HG03457 (cell line): ENCODE data around the gene CFAP54.
"Not testable (repeated sequence)": the region's sequence is repeated elsewhere in the genome, so short reads cannot be mapped to it uniquely, and the experiment has no call there.

Source experiments
- ATAC-seq: cut with Tn5 transposase; IDR thresholded peaks from one replicate; pipeline ENCODE4 v1.9.1; 2021; ENCODE audit warnings: moderate number of reproducible peaks; ENCODE audit not compliant: unreplicated experiment

The CFAP54 gene

GRCh38 chr12:96472384-96472783 is 17.0 kb upstream of the CFAP54 start:
- no peak for ATAC-seq

GRCh38 chr12:96473394-96474093 is 15.8 kb upstream of the CFAP54 start:
- no peak for ATAC-seq

- no peak for ATAC-seq
Observed at GRCh38 chr12:96474206-96474605, 15.2 kb upstream of the CFAP54 start.

- ATAC-seq, result no peak
Observed at GRCh38 chr12:96478011-96478410, 11.4 kb upstream of the CFAP54 start.

GRCh38 chr12:96482086-96482485 is 7.3 kb upstream of the CFAP54 start:
- ATAC-seq, result no peak

- no peak for ATAC-seq
Observed at GRCh38 chr12:96483116-96483515, 6.3 kb upstream of the CFAP54 start.

GRCh38 chr12:96486751-96487613 is 2.4 kb upstream of the CFAP54 start:
- ATAC-seq, result no peak

- ATAC-seq, result no peak
Observed at GRCh38 chr12:96487634-96488033, 1.7 kb upstream of the CFAP54 start.

GRCh38 chr12:96493106-96493505 is 3.7 kb downstream of the CFAP54 start:
- ATAC-seq, result no peak

GRCh38 chr12:96494154-96494553 is 4.8 kb downstream of the CFAP54 start:
- not testable (repeated sequence) for ATAC-seq

GRCh38 chr12:96495155-96495554 is 5.8 kb downstream of the CFAP54 start:
- no peak for ATAC-seq

GRCh38 chr12:96495841-96496545 is 6.6 kb downstream of the CFAP54 start:
- no peak for ATAC-seq

- no peak for ATAC-seq
Observed at GRCh38 chr12:96496944-96497343, 7.6 kb downstream of the CFAP54 start.

GRCh38 chr12:96497855-96498254 is 8.5 kb downstream of the CFAP54 start:
- no peak for ATAC-seq

- no peak for ATAC-seq
Observed at GRCh38 chr12:96500693-96501092, 11.3 kb downstream of the CFAP54 start.

GRCh38 chr12:96501133-96501761 is 11.9 kb downstream of the CFAP54 start:
- peak; percentile 82 for ATAC-seq

- ATAC-seq, result no peak
Observed at GRCh38 chr12:96501908-96502307, 12.5 kb downstream of the CFAP54 start.

- peak; percentile 49 for ATAC-seq
Observed at GRCh38 chr12:96502477-96502876, 13.1 kb downstream of the CFAP54 start.

GRCh38 chr12:96502949-96503532 is 13.7 kb downstream of the CFAP54 start:
- ATAC-seq, result no peak

- no peak for ATAC-seq
Observed at GRCh38 chr12:96503976-96504375, 14.6 kb downstream of the CFAP54 start.

- no peak for ATAC-seq
Observed at GRCh38 chr12:96506776-96507175, 17.4 kb downstream of the CFAP54 start.
